Breast epithelium (tissue), 4 donors: ENCODE measurements around the gene ZNF74. TPM values are rescaled to one million over a fixed set of nuclear protein-coding genes. Genes with fewer than 3 reads are reported as not detected.
"Not testable (repeated sequence)": the region's sequence is repeated elsewhere in the genome, so short reads cannot be mapped to it uniquely, and the experiment has no call there.

Experiments used
- DNase-seq, 2 donors: peaks; one replicate each; pipeline ENCODE4 v3.0.0-alpha.2; 2019; ENCODE audit warnings: low spot score in 2 of 2
- H3K27ac ChIP-seq, 2 donors: fragments of 200-600 bp; sonication (generic) in 1 of 2; one replicate each; pipeline ENCODE4 v1.5.1; 2016 to 2019; ENCODE audit warnings: mild to moderate bottlenecking in 1 of 2
- H3K27me3 ChIP-seq, 2 donors: fragments of 200-600 bp; sonication (generic) in 1 of 2; one replicate each; pipeline versions ENCODE4 v1.5.1 to v1.6.0; 2017 to 2019; ENCODE audit warnings: control low read depth in 1 of 2, mild to moderate bottlenecking in 1 of 2
- H3K36me3 ChIP-seq: fragments of 200-600 bp; one replicate; pipeline ENCODE4 v1.5.1; 2019
- H3K4me1 ChIP-seq, 2 donors: fragments of 200-600 bp; sonication (generic); one replicate each; pipeline ENCODE4 v1.5.1; 2016 to 2019; ENCODE audit warnings: control low read depth in 1 of 2
- H3K4me3 ChIP-seq, 3 donors: fragments of 200-600 bp; sonication (generic); 1 replicate in 2 of 3; 2 replicates in 1 of 3; pipeline ENCODE4 v1.5.1; 2016 to 2019; ENCODE audit warnings: mild to moderate bottlenecking in 3 of 3, moderate library complexity in 2 of 3
- H3K9me3 ChIP-seq, 2 donors: fragments of 200-600 bp; sonication (generic) in 1 of 2; one replicate each; pipeline ENCODE4 v1.5.1; 2016 to 2019; ENCODE audit warnings: control low read depth in 1 of 2
- intact Hi-C: fragments of 100-400 bp; cut with DNase I; formaldehyde crosslinking; loops from one replicate; pipeline ENCODE4 v1.15.1; 2023; ENCODE audit warnings: low total_unique reads
- total RNA-seq, 3 donors: library from RNA; depleted of rRNA; stranded (reverse); fragments of >200 nt; gene quantifications; one replicate each; pipeline ENCODE4 v1.1.0, GENCODE V29; 2016

The ZNF74 gene
- total RNA-seq, 3 donors from 2014 or later: 4.8 to 11.5 (median 10.0) TPM

GRCh38 chr22:20360866-20361751 lies 32.8 kb upstream of the ZNF74 start:
- DNase-seq, H3K36me3 ChIP-seq, intact Hi-C loops: not testable (repeated sequence)

DNA sequence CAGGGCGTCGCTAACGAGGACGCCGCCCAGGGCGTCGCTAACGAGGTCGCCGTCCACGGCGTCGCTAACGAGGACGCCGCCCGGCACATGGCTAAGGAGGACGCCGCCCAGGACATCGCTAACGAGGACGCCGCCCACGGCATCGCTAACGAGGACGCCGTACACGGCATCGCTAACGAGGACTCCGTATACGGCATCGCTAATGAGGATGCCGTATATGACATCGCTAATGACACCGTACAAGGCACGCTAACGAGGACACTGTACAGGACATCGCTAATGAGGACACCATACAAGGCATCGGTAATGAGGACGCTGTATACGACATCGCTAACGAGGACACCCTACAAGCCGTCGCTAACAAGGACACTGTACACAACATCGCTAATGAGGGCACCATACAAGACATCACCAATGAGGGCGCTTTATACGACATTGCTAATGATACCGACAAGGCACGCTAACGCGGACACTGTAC lies 32.2 kb upstream of the ZNF74 start:
- H3K36me3 ChIP-seq, H3K27me3 ChIP-seq, H3K9me3 ChIP-seq, H3K4me1 ChIP-seq, intact Hi-C loops, H3K4me3 ChIP-seq, H3K27ac ChIP-seq, DNase-seq: not testable (repeated sequence)

More at GRCh38 chr22:20360866-20361751, 32.8 kb upstream of the ZNF74 start:
- not testable (repeated sequence) for H3K4me3 ChIP-seq, H3K4me1 ChIP-seq, H3K9me3 ChIP-seq, H3K27me3 ChIP-seq, H3K27ac ChIP-seq

DNA sequence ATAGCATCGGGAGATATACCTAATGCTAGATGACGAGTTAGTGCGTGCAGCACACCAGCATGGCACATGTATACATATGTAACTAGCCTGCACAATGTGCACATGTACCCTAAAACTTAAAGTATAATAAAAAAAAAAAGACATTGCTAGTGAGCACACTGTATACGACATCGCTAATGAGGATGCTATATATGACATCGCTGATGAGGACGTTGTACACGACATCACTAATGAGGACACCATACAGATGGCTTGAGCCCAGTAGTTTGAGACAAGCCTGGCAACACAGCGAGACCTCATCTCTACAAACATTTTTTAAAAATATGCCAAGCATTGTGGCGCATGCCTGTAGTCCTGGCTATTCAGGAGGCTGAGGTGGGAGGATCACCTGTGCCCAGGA lies 31.5 kb upstream of the ZNF74 start:
- H3K27me3 ChIP-seq, H3K9me3 ChIP-seq, H3K4me1 ChIP-seq, H3K36me3 ChIP-seq, H3K4me3 ChIP-seq, H3K27ac ChIP-seq, DNase-seq, intact Hi-C loops: not testable (repeated sequence)

- H3K27me3 ChIP-seq, H3K4me3 ChIP-seq, H3K36me3 ChIP-seq, H3K4me1 ChIP-seq, DNase-seq, H3K9me3 ChIP-seq, intact Hi-C loops: not testable (repeated sequence)
- H3K27ac ChIP-seq: peak overlapping the region in 1 of 2 donors; percentile 25
Measured at GRCh38 chr22:20364335-20365260, 29.4 kb upstream of the ZNF74 start.

- H3K36me3 ChIP-seq, H3K27ac ChIP-seq, intact Hi-C loops, H3K4me1 ChIP-seq, H3K9me3 ChIP-seq, H3K4me3 ChIP-seq, DNase-seq, H3K27me3 ChIP-seq: not testable (repeated sequence)
Measured at GRCh38 chr22:20366841-20367240, 27.1 kb upstream of the ZNF74 start.

GRCh38 chr22:20368875-20369274 lies 25.1 kb upstream of the ZNF74 start:
- H3K9me3 ChIP-seq, DNase-seq, H3K36me3 ChIP-seq, H3K4me3 ChIP-seq, intact Hi-C loops, H3K27ac ChIP-seq, H3K4me1 ChIP-seq, H3K27me3 ChIP-seq: not testable (repeated sequence)

GRCh38 chr22:20371687-20372086 lies 22.3 kb upstream of the ZNF74 start:
- H3K9me3 ChIP-seq, H3K4me1 ChIP-seq, H3K27me3 ChIP-seq, H3K4me3 ChIP-seq, intact Hi-C loops, DNase-seq, H3K27ac ChIP-seq, H3K36me3 ChIP-seq: not testable (repeated sequence)

DNA sequence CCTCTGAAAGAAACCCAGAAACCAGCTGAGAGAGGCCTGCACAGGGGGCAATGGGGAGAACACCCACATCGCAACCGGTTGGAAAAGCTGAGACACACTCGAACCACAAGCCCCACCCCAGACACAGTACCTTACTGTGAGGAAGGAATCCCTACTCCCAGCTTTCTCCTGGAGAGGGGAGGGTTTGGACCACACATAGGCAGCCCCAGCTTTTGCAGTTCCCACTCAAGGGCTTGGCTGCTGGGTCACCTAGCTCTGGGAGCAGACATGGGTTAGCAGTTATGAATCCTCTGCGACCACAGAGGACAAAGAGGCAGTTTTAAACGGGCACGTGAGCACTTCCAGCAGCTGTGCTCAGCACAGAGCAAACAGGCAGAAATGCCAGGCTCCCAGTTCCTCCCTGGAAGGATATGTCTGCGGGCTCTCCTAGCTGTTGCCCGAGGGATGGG lies 21.5 kb upstream of the ZNF74 start:
- H3K36me3 ChIP-seq, H3K4me1 ChIP-seq, intact Hi-C loops, H3K4me3 ChIP-seq, DNase-seq, H3K27ac ChIP-seq, H3K9me3 ChIP-seq, H3K27me3 ChIP-seq: not testable (repeated sequence)

DNA sequence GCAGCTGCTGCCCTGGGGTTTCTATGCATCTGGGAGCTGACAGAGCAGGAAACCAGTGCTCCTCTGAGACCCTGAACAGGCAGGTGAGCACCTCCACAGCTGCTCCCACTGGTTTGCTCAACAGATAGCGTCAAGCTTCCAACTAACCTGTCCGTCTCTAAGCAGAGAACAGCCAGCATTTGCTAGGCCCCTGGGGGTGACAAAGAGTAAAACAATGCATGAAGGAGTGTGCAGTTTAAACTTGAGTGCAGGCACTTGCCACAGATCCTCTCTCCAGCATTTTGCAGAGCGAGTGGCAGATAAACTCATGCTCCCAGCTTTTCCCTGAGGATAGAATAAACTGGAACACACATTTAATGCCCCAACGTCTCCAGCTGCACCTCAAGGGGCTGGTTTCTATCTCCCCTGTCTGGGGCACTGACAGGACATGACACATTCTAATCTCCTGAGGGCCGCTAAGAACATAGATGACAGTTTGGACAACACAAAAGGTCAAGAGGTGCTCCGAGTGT lies 20.7 kb upstream of the ZNF74 start:
- H3K27me3 ChIP-seq, H3K9me3 ChIP-seq, H3K4me1 ChIP-seq, DNase-seq, H3K27ac ChIP-seq, H3K4me3 ChIP-seq, intact Hi-C loops, H3K36me3 ChIP-seq: not testable (repeated sequence)

- DNase-seq, H3K36me3 ChIP-seq, H3K4me3 ChIP-seq, H3K27me3 ChIP-seq, H3K27ac ChIP-seq, intact Hi-C loops, H3K4me1 ChIP-seq, H3K9me3 ChIP-seq: not testable (repeated sequence)
Measured at GRCh38 chr22:20374130-20374529, 19.8 kb upstream of the ZNF74 start.

- DNase-seq, H3K4me3 ChIP-seq, H3K4me1 ChIP-seq, H3K27ac ChIP-seq, H3K36me3 ChIP-seq, H3K27me3 ChIP-seq, intact Hi-C loops, H3K9me3 ChIP-seq: not testable (repeated sequence)
Measured at GRCh38 chr22:20376281-20376680, 17.7 kb upstream of the ZNF74 start.

DNA sequence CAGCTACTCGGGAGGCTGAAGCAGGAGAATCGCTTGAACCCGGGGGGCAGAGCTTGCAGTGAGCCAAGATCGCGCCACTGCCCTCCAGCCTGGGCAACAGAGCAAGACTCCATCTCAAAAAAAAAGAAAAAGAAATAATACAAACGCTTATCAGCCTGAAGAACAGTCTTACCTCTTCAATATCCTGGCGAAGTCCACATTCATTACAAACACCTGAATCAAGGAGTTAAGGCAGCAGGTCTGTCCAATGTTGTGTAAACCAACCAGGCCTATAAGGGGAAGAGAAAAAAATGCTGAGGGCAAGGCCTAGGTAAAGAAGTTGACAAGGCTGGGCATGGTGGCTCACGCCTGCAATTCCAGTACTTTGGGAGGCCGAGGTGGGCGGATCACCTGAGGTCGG lies 17.0 kb upstream of the ZNF74 start:
- H3K9me3 ChIP-seq, intact Hi-C loops, DNase-seq: not testable (repeated sequence)

More for the DNA sequence above, 17.0 kb upstream of the ZNF74 start:
- not testable (repeated sequence) for H3K27ac ChIP-seq, H3K36me3 ChIP-seq, H3K4me1 ChIP-seq, H3K27me3 ChIP-seq, H3K4me3 ChIP-seq
